ENCODE measurements around the gene ANKRD6.

- TF ChIP-seq, protein P1, sequence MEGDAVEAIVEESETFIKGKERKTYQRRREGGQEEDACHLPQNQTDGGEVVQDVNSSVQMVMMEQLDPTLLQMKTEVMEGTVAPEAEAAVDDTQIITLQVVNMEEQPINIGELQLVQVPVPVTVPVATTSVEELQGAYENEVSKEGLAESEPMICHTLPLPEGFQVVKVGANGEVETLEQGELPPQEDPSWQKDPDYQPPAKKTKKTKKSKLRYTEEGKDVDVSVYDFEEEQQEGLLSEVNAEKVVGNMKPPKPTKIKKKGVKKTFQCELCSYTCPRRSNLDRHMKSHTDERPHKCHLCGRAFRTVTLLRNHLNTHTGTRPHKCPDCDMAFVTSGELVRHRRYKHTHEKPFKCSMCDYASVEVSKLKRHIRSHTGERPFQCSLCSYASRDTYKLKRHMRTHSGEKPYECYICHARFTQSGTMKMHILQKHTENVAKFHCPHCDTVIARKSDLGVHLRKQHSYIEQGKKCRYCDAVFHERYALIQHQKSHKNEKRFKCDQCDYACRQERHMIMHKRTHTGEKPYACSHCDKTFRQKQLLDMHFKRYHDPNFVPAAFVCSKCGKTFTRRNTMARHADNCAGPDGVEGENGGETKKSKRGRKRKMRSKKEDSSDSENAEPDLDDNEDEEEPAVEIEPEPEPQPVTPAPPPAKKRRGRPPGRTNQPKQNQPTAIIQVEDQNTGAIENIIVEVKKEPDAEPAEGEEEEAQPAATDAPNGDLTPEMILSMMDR (IDR thresholded peaks at IDR 0.05), result no peak
- TF ChIP-seq EZH2 (IDR thresholded peaks at IDR 0.05; ENCODE audit: borderline replicate concordance, insufficient read depth, low read depth, low read length, poor library complexity, severe bottlenecking), result no peak
These were observed 32.0 kb upstream of the ANKRD6 start for GRCh38 chr6:89400912-89401399.

Data from B cell (primary cell).